Fibroblast of peridontal ligament (primary cell): ENCODE results near the gene TMEM178A.
"Not testable (repeated sequence)": the region's sequence is repeated elsewhere in the genome, so short reads cannot be mapped to it uniquely, and the experiment has no call there.

Source experiments
- DNase-seq: peaks from one replicate; pipeline ENCODE4 v3.0.0-alpha.2; 2010; ENCODE audit errors: extremely low read depth

TMEM178A gene

DNA sequence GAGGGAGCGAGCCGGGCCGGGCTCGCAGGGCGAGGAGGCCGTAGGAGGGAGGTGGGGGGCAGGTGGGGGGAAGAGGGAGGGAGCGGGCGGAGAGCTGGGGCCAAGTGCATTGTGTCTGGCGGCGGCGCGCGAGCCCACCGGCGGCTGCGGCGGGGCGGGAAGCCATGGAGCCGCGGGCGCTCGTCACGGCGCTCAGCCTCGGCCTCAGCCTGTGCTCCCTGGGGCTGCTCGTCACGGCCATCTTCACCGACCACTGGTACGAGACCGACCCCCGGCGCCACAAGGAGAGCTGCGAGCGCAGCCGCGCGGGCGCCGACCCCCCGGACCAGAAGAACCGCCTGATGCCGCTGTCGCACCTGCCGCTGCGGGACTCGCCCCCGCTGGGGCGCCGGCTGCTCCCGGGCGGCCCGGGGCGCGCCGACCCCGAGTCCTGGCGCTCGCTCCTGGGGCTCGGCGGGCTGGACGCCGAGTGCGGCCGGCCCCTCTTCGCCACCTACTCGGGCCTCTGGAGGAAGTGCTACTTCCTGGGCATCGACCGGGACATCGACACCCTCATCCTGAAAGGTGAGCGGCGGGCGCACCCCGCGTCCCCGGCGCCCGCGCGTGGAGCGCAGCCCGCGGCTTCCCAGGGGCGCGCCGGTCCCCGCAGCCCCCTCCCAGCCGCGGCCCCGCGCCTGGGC, at the start of gene TMEM178A:
TSS of gene TMEM178A (plus strand) at position 107 of the 680 bp plus-strand sequence. CDS start at position 165, 58 bp downstream.
- no peak for DNase-seq

DNA sequence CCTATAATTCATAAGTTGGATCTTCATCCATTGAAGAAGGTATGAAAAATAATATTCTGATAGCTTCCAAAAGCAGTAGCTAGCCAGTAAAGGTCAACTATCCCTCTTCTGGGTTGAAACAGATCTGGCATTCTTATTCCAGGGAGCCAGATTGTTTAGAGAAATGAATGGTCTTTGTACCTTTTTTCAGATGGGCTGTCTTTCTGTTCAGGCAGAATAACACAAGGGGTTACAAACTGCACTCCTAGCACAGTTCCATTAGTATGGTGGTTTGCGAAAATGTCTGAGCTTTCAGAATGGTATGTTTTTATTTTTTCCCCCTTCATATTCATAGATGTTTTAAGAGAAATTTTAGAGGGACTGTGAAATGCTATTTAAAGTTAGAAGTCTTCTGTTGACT, 47.5 kb upstream of the TMEM178A start:
- DNase-seq = no peak

DNA sequence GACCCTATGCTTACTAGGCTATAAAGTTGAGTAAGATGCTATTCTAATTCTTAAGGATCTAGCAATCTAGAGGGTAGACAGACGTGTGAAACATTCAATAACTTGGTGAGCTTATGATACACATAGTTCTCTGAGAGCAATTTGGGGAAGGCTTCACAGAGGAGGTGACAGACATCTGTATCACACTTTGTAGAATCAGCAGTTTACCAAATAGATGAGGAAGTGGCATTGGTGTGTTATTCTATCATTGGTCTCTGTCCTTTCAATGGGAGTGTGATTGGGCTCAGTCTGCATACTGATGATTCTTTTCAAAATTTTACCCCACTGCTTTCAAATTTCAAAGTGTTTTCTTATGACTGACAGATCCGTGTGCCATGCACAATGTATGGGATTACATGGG, 47.0 kb upstream of the TMEM178A start:
- no peak for DNase-seq

DNA sequence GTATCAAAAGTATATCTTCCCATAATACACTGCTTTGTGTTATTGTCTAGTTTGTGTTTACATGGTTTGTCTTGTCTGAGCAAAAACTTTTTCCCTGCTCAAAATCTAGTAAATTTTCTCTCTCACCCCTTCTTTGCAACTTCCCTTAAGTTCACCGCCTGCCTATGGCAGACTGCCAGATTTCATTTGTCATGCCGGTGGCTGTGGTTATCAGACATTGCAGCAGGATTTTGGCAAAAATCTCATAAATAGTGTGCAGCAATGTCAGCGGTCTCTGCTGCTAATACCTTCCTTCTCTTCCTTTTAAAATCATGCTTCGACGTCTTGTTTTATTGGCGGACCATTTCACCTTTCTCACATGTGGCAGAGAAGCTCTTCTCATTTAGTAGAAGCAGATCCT, 45.6 kb upstream of the TMEM178A start:
- peak; percentile 86 for DNase-seq

DNA sequence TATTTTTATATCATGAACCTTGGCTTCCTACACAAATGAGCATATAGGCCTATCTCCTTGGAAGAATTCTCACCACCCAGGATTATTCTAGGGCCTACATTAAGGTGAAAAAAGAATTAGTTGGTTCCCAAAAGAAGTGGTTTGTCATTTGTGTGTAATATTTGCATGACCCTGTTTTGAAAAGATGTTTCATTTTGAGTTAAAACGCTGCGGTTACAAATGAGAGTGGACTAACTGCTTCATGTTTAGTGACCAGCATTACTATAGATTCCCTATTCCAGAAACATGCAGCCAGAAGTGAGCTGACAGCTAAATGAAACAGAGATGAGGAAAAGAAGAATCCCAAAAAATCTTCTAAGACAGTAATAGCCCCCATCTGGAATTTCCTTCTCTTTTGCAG, 44.1 kb upstream of the TMEM178A start:
- DNase-seq = no peak

DNA sequence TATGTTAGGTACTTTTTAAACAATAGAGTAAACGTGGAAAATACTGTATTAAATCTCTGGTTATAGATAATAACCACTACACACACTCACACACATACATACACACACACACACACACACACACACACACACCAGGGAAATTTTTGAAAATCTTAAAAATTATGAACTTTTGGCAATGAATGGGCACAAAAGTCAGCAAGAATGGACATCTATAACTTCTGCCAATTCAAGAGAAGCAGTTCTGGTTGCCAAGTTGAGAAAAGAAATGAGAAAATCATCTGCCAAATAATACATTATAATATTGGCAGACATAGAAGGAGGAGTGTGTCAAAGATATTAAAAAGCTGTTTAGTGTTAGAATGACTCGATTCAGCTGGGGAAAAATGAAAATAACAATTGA, 42.9 kb upstream of the TMEM178A start:
- no peak for DNase-seq

DNA sequence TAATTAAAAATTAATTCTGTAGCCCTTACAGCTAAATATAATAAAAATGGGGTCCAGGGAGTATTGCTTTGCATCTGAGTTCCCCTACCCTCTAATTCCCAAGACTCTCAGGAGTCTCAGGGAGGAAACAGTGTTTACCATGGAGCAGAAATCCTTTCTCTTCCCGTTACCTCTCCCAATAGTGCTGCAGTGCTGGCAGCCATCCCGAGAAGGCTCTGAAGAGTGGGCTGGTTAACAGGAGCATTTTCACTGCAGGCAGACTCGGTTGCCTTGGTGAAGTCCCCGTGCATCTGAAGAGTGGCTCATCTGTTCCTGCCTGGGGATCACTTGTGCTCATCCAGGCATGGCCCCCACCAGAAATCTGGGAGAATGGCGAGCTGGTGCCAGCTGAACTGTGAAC, 41.8 kb upstream of the TMEM178A start:
- DNase-seq = no peak

DNA sequence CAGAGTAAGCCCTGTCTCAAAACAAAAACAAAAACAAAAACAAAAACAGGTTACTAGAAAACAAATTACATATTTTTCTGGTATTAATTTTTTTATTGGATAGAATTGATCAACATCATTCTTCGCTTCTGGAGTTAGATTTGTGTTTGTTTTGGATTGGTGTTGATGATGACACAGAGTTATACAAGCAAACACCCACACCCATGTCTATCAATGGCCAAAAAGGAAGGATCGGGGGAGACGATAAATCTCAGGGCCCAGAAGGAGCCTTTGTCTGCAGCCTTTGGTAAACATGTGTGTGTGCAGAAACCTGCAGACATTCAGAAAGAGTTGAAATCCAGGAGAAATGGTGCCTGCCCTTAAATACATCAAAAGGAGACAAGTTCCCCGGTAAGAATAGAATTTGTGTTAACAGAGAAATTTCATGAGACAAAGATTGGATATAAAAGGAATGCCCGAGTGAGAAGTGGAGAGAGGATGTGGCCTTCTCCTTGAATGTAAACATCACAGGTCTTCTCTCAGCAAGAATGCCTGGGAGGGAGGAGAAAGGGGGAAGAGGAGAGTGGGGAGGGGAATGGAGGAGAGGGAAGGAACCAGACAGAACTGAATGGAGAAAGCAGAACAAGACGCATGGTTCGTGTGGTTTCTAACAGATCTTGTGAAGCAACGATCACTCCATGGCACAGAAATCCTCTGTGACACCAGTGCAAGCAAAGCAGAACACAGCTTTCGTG, 40.4 kb upstream of the TMEM178A start:
- no peak for DNase-seq

DNA sequence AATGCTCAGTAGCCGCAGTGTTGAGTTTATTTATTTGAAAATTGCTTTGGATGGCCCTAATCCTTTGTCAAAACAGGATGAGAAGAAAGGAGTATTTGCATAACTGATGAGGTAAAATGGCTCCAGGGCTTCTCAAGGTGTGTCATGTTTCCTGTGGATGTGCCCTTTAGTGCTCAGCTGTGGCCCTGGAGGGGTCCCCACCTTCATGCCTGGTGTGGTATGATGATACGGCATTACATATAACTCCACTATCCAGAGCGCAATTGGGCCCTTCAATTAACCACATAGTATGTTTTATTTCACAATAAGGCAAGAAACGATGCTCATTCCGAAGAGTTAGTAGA, 39.8 kb upstream of the TMEM178A start:
- DNase-seq = no peak

DNA sequence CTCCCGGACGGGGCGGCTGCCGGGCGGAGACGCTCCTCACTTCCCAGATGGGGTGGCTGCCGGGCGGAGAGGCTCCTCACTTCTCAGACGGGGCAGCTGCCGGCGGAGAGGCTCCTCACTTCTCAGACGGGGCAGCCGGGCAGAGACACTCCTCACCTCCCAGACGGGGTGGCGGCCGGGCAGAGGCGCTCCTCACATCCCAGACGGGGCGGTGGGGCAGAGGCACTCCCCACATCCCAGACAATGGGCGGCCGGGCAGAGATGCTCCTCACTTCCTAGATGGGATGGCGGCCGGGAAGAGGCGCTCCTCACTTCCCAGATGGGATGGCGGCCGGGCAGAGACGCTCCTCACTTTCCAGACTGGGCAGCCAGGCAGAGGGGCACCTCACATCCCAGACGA, 37.4 kb upstream of the TMEM178A start:
- not testable (repeated sequence) for DNase-seq

DNA sequence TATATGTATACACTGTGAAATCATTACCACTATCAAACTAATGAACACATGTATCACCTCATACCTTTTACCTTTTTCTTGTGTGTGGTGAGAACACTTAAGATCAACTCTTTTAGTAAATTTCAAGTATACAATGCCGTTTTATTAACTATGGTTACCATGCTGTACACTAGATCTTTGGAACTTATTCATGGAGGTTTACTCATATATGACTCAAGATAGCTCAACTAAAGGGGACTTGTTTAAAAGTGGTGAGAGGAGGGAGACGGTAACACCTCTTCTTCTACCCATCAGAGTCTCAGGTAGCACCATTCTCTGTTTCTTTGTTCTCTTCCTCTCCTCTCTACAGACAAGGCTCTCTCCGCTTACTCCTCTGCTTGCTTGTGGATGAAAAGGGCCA, 36.1 kb upstream of the TMEM178A start:
- no peak for DNase-seq

DNA sequence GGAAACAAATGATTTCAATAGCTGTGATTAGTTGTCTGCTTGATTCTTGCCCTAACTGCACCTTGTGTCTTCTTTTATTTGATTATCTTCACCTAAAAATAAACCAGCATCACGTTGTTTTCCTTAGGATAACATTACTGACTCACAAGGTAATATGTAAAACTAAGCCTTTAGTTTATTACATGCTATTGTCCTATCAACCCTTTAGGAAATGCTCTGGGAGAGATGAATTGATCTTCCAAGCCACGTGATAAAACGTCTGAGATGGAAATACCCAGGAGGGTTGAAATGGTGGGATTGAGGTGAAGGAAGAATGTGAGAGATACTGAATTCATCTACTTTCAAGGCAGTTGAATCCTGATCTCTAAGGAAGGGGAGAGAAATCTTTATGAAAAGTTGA, 34.5 kb upstream of the TMEM178A start:
- DNase-seq = no peak

DNA sequence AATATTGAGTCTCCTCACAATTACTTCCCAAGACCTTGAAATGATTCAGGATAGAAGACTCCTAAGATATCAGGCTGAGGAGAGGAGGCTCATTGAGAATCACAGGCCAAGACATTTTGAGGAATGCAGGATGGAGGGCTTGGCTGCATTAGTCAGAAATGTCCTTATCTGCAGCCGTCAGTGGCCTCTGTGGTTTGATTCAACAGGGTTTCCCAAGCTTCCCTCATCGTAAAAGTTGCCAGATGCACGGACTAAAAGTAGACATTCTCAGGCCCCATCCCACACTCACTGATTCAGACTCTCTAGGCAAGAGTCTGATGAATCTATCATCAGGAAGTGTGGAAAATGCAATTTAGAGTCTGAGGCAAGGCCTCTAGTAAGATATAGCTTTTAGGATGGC, 34.0 kb upstream of the TMEM178A start:
- DNase-seq = peak; percentile 82

DNA sequence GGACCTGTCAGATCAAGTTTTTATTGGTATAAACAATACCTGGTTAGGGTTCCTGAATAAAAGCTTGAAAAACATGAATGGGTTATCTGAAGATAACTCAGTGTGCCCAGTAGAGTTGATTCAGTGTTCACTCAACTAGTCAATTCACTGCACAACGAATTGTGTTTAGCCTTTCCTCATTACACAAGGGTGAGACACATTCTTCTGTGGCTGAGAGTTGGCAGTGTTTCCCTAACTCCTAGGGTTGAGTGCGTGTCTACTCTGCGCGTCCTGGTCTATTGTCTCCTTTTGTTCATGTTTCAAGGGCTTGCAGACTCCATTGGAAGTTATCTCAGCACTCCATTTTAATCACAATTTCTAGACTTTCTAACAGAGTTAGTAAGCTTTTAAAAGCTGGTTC, 32.8 kb upstream of the TMEM178A start:
- DNase-seq = peak; percentile 82

DNA sequence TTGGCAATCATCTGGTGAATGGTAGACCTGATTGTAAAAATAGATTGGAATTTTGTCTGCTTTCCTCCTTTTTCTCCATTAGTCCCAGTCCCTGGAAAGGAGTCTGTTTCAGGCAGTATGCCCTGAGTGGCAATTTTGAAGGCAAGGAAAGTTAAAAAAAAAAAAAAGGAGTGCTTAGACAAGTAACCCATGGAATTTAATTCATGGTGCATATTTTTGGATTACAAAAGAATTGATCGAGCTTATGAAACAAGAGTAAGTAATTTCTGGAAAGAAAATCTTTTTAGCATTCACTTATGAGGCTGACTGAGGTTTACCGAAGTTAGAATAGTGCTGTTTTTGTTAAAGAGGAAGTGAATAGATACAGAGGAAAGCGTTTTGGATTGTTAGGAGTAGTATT, 29.4 kb upstream of the TMEM178A start:
- DNase-seq = peak; percentile 53

DNA sequence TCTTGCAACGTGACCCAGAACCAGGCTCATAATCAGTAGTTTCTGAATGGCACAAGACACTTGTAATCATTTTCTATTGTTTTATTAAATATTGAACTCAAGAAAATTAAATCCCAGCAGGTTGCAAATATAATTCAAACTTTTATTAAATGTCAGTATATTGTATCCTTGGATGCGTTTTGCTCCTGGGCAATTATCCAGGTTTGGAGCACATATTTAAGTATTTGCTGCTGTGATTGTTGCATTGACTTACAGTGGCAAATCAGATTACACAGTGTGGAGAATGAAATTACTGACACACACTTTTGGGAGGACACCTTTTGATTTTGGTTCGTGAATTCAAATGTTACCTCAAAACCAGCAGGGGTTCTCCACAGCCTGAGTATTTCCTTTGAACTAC, 27.1 kb upstream of the TMEM178A start:
- DNase-seq = no peak

DNA sequence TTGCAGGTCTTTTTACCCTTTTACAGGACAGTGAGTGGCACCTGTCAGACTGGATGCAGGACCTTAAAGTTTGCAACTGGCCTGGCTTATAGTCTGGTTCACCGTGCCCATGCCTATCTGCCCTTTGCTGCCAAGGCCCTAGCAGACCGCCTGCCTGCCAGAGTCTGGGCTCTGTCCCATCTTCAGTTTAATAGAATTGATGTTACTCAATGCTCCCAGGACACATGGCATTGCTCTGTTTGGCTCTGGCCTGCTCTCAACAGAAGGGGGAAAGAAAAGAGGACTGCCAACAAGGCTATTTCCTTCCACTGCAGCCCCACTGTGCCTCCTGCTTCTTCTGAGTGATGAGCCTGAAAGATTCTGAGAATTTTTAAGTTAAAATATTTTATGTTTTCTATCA, 25.6 kb upstream of the TMEM178A start:
- DNase-seq = no peak

DNA sequence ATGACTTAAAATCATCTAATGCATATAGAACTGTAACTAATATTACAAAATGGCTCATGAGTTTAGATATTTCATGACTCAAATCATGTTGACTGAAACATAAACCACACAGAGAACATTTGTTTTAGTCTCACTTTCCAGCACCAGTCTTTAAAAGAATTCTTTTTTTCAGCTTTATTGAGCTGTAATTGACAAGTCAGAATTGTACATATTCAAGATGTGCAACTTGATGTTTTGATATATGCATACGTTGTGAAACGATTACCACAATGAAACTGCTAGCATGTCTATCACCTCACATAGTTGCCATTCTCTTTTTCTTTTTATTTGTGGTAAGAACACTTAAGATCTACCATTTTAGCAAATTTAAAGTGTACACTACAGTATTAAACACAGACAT, 25.0 kb upstream of the TMEM178A start:
- DNase-seq = peak; percentile 18

DNA sequence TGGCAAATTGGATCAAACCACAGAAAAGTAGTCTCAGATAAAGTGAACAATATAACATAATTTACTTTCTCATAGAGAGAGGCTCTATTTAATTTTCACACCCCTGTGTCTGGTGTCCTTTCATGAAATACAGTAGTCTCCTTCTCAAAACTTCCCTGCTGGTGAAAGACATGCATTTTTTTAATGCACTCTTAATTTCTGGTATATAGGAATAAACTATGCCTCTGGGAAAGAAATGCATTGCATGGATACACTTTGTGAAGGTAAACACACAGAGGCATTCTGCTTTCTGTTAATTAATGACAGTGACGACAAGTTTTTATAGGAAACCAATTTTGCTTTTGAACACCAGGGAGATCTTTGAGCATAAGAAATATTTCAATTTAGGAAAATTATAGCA, 24.1 kb upstream of the TMEM178A start:
- no peak for DNase-seq

DNA sequence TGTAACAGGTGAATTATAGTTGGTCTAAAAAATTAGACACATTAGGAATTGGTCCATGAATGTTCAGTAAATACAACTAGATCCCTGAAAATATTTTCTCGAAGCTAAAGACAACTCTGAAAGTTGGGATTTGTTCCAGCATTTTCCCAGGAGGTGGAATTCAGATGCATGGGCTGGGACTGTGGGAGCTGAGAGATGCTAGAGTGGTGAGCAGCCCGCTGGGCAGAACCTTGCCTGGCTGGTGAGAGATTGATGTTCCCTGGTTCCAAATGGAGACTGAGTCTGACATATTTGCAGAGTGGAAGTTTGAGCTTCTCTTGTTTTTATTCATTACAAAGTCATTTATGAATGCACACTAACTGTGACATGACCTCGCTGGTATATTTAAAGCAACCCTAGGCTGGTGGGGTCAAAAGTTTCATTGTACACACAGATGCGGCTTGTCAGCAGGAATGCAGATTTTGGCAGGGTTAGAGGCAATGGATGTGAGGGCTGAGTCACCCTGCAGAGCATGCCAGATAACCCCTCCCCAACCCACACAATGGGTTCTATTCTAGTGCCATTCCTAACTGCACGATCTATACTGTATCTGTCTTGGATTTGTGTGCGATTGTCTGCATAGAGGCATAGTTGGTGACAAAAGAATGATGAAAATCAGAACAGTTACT, 23.5 kb upstream of the TMEM178A start:
- peak; percentile 86 for DNase-seq

DNA sequence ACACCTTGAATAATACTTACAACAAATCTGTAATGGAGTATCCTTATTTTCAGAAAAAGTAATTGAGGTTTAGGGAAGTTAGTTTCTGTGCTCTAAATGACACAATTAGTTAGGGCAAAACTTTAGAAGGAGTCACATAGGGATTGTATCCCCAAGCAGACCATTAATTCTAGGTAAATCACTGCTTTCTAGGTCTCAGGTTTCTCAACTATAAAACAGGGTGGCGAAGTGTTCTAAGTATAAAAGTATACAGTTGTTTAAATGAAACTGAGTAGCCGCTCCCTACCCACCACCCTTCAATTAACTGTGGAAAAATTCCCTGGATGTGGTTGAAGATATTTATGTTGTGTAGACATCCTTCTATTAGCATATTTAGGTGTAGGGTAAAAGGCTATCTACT, 19.9 kb upstream of the TMEM178A start:
- DNase-seq = no peak

DNA sequence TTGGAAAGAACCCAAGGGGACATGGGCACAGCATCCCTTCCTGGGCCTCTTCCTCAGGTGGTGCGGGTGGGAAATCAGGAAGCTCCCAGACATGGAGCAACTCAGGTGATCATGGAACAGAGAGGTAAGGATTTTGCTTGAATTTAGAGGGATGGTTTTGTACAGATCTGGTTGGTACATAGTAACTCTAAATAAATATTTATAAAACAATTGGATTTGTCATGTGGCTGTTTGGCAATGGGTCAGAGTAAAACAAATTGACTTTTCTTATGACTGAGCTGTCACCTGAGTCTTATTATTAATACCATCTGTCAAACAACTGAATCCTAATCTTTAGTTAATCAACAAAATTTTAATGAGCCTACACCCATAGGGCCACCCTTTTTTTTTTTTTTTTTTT, 19.4 kb upstream of the TMEM178A start:
- no peak for DNase-seq

DNA sequence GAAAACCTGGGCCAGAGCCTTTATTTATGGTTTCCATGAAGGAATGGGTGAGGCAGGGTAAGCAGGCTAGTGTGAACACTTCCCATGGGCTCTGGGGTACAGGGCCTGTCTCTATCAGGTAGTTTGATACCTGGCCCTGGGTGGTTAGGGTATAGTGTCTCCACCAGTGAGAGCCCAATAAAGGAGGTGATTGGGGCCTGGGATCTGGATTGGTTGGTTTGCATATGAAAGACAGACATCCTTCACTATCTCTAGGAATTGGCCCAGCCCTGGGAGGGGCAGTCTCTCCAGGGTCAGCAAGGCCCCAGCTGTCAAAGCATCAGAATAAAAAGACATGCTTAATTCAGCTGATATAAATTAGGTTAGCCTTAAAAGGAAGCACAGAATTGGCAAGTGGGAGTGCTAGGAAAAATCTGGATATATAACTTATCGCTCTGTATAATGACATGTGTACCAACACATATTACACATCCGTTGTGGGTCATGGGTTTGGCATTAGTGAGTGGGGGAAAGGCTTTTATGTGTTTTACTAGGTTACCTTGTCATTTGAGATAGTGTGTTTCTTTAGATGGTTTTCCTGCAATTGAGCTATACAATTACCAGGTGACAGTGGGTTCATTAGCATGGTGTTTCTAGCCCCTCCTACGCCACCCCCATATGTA, 18.5 kb upstream of the TMEM178A start:
- DNase-seq = no peak
